ENCODE measurements around the gene LRRC49. TPM values are rescaled to one million over a fixed set of nuclear protein-coding genes. Genes with fewer than 3 reads are reported as not detected.

Gene LRRC49
- total RNA-seq, 2 experiments from 2014 or later = not detected

DNA sequence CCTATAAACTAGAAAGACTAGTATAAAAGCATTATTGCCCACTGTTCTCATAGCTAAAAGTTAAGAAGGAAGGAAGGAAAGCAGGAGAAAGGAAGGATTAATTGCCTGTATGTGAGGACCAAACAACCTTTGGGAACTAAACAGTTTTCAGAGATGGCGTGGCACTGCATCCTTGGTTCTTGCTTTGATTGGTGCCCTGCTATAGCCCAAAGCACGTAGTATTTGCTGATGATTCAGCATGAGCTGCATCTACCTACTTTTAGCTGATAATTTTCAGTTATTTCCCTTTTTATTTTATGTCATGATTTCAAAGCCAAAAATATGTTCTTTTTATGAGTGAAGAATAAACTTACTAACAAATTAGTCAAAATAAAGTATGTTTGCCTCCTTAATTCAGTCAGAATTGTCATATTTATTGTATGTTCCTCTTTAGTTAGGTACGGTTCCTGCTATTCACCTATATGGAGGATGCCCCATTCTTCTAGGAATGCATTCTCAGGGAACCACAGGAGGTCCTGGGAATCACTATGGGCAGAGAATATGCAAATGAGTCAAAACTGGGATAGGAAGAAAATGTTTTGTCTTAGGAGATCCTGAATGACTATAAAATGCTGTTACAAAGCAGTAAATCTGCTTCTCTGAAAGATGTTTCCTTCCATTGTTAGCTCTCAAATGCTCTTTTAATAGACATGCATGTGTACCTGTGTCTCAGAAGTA lies 157.2 kb downstream of the LRRC49 start:
- H3K9me3 Mint-ChIP-seq = no peaks in the 10 kb centered on the region
- ATAC-seq = no peak
- ChIA-PET CTCF (no interaction called here), POLR2A (no interaction called here)
- no peaks in the 10 kb centered on the region for H3K36me3 Mint-ChIP-seq (ENCODE audit: low read depth)
- no peak overlapping the region for H3K27ac Mint-ChIP-seq
- H3K4me3 Mint-ChIP-seq = no peak overlapping the region
- intact Hi-C loops (cut with micrococcal nuclease) = no loop called here
- no peak for DNase-seq
- peaks cover 13% of the 10 kb centered on the region for H3K27me3 Mint-ChIP-seq
- no peaks in the 10 kb centered on the region for H3K4me1 Mint-ChIP-seq (ENCODE audit: low read depth)
- TF ChIP-seq, protein P1, sequence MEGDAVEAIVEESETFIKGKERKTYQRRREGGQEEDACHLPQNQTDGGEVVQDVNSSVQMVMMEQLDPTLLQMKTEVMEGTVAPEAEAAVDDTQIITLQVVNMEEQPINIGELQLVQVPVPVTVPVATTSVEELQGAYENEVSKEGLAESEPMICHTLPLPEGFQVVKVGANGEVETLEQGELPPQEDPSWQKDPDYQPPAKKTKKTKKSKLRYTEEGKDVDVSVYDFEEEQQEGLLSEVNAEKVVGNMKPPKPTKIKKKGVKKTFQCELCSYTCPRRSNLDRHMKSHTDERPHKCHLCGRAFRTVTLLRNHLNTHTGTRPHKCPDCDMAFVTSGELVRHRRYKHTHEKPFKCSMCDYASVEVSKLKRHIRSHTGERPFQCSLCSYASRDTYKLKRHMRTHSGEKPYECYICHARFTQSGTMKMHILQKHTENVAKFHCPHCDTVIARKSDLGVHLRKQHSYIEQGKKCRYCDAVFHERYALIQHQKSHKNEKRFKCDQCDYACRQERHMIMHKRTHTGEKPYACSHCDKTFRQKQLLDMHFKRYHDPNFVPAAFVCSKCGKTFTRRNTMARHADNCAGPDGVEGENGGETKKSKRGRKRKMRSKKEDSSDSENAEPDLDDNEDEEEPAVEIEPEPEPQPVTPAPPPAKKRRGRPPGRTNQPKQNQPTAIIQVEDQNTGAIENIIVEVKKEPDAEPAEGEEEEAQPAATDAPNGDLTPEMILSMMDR (IDR thresholded peaks at IDR 0.05) = no peak

DNA sequence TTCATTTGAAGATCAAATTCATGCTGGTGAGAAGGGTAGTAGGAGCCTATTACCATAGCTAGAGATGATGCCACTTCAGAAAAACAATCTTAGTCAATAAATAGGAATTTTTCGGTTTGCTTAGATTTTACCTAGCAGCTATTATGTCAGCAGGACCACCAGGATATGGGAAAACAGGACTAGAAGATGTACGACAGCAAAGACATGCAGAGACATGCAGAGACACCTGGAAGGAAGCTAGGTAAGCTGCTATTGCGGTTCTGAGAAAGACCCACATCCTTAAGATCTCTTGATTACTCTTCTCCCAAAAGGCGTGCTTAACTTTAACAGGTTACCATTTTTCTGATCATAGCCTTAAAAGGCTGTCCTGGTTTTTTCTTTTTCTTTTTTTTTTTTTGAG lies 157.8 kb downstream of the LRRC49 start:
- intact Hi-C loops (cut with micrococcal nuclease) = no loop called here
- Mint-ChIP-seq H3K36me3 (ENCODE audit: low read depth) (no peaks in the 10 kb centered on the region), H3K4me1 (ENCODE audit: low read depth) (no peaks in the 10 kb centered on the region), H3K27ac (no peak overlapping the region), H3K9me3 (no peaks in the 10 kb centered on the region), H3K27me3 (peaks cover 15% of the 10 kb centered on the region), H3K4me3 (no peak overlapping the region)
- TF ChIP-seq, protein P1 (IDR thresholded peaks at IDR 0.05) = no peak
- ChIA-PET POLR2A (no interaction called here), CTCF (no interaction called here)
- no peak for DNase-seq
- no peak for ATAC-seq

DNA sequence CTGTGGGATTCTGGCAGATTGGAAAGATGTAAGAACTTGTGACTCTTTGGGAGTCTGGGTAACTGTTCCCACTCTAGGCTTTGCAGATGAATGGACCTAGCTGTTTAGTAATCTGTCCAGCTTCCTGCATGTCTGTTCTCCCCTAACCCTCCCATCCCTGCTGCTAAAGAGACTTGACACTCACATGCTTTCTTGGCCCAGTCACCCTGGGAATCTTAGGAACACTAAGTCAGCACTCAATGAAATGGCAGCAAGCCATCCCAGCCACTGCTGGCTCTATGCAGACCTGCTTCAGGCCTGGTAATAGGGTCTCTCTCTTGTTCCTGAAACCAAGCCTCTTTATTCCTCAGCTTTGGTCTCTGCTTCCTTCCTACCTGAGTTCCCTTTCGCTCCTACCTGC lies 158.9 kb downstream of the LRRC49 start:
- ChIA-PET CTCF (no interaction called here), POLR2A (no interaction called here)
- H3K4me1 Mint-ChIP-seq (ENCODE audit: low read depth) = no peaks in the 10 kb centered on the region
- no peak overlapping the region for H3K27ac Mint-ChIP-seq
- ATAC-seq = no peak
- peaks cover 17% of the 10 kb centered on the region for H3K27me3 Mint-ChIP-seq
- H3K4me3 Mint-ChIP-seq = no peak overlapping the region
- no peaks in the 10 kb centered on the region for H3K36me3 Mint-ChIP-seq (ENCODE audit: low read depth)
- no peaks in the 10 kb centered on the region for H3K9me3 Mint-ChIP-seq
- TF ChIP-seq, protein P1 (IDR thresholded peaks at IDR 0.05) = no peak
- DNase-seq = no peak
- intact Hi-C loops (cut with micrococcal nuclease) = no loop called here

DNA sequence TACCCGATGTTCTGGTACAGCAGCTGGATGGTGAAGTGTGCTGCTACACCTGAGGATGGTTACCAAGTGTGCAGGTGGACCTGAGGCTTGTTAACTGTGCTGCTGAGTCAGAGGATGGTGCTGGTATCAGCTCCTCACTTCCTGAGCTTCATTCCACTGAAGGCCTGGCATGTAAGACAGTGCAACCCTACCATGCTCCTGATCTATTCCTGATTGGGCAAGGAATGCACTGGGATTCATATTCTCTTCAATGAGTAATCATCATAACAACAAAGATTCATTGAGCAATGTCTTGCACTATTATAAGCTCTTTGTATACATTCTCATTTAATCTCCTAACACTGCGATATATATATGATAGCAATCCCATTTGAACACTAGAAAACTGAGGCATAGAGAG lies 159.7 kb downstream of the LRRC49 start:
- Mint-ChIP-seq H3K4me1 (ENCODE audit: low read depth) (no peaks in the 10 kb centered on the region), H3K27ac (no peak overlapping the region), H3K27me3 (peaks cover 17% of the 10 kb centered on the region), H3K36me3 (ENCODE audit: low read depth) (no peaks in the 10 kb centered on the region), H3K9me3 (no peaks in the 10 kb centered on the region), H3K4me3 (no peak overlapping the region)
- intact Hi-C loops (cut with micrococcal nuclease) = no loop called here
- ATAC-seq (no peak), DNase-seq (no peak)
- TF ChIP-seq, protein P1 (IDR thresholded peaks at IDR 0.05) = no peak
- CTCF ChIA-PET = no interaction called here
- POLR2A ChIA-PET = no interaction called here

DNA sequence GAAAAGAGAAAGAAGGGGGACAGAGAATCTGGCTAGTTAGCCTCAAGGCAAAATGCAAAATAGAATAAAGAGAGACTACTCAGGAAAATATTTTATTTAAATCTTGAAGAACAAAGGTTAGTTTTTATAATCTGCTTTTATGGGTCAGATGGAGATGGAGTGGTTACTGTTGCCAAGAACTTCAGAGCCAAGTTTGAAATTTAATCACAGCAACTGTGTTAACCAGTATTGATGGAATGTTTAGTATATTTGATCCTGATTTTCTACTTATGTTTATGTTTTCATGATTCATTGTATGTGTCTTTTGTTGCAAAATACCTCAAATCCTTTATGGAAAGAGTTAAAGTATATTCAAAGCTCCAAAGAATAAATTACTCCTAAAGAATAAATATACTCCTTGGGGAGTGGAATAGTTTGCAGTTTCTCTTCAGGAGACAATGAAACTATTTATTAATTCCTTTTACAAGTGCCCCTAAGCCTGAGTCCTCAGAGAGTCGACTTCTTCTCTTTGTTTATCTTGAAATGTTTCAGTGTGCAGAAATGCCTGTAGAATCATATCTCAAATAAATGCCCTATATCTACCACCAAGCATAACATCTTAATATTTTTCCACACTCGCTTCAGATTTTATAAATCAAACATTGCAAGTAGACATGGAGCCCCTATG lies 161.8 kb downstream of the LRRC49 start:
- Mint-ChIP-seq H3K27me3 (peaks cover 21% of the 10 kb centered on the region), H3K27ac (no peak overlapping the region), H3K4me3 (no peak overlapping the region), H3K9me3 (peaks cover 4% of the 10 kb centered on the region), H3K36me3 (ENCODE audit: low read depth) (no peaks in the 10 kb centered on the region), H3K4me1 (ENCODE audit: low read depth) (no peaks in the 10 kb centered on the region)
- intact Hi-C loops (cut with micrococcal nuclease) = no loop called here
- DNase-seq (no peak), ATAC-seq (no peak)
- CTCF ChIA-PET = no interaction called here
- POLR2A ChIA-PET = no interaction called here
- TF ChIP-seq, protein P1 (IDR thresholded peaks at IDR 0.05) = no peak

Measured in activated CD8-positive, alpha-beta T cell treated with anti-CD3 and anti-CD28 coated beads for 36 hours (primary cell).